RWPE2 (cell line): ENCODE measurements around the gene CACNA1D.

Source experiments
- ATAC-seq: fragments of 200-7000 bp; cut with Tn5 transposase; 3 replicates; pipeline ENCODE4 v1.9.1; 2021; ENCODE audit warnings: low read depth
- DNase-seq: peaks from one replicate; pipeline ENCODE4 v3.0.0-alpha.2; 2020; ENCODE audit warnings: low spot score
- H3K27ac ChIP-seq: fragments of 450-650 bp; 2 replicates; pipeline ENCODE4 v1.5.1; 2017; ENCODE audit warnings: mild to moderate bottlenecking; ENCODE audit not compliant: poor library complexity, severe bottlenecking
- H3K27me3 ChIP-seq: fragments of 250-450 bp; sonication (Bioruptor Pico); 2 replicates; pipeline ENCODE4 v1.5.1; 2021; ENCODE audit warnings: mild to moderate bottlenecking, moderate library complexity; ENCODE audit not compliant: insufficient read depth, poor library complexity, severe bottlenecking
- H3K36me3 ChIP-seq: fragments of 250-450 bp; sonication (Bioruptor Pico); 2 replicates; pipeline ENCODE4 v1.5.1; 2020; ENCODE audit warnings: low read depth, mild to moderate bottlenecking, moderate library complexity
- H3K4me1 ChIP-seq: fragments of 250-450 bp; sonication (Bioruptor Pico); 2 replicates; pipeline ENCODE4 v1.5.1; 2021; ENCODE audit warnings: mild to moderate bottlenecking, moderate library complexity; ENCODE audit not compliant: insufficient read depth, poor library complexity, severe bottlenecking
- H3K4me3 ChIP-seq: fragments of 250-450 bp; sonication (Bioruptor Pico); 2 replicates; pipeline ENCODE4 v1.5.1; 2021; ENCODE audit warnings: mild to moderate bottlenecking, moderate library complexity; ENCODE audit not compliant: severe bottlenecking
- H3K9me3 ChIP-seq: fragments of 250-450 bp; sonication (Bioruptor Pico); 2 replicates; pipeline ENCODE4 v1.5.1; 2021; ENCODE audit warnings: mild to moderate bottlenecking, moderate library complexity; ENCODE audit not compliant: severe bottlenecking
- CTCF ChIP-seq: fragments of 450-650 bp; IDR thresholded peaks from one replicate; pipeline ENCODE4 v1.5.1; 2017; ENCODE audit warnings: mild to moderate bottlenecking, moderate library complexity; ENCODE audit not compliant: poor library complexity, severe bottlenecking

The CACNA1D gene

GRCh38 chr3:53845881-53846133 is 351.4 kb downstream of the CACNA1D start:
- peaks cover 10% of the 10 kb centered on the region for H3K27me3 ChIP-seq
- H3K4me3 ChIP-seq, result peak overlapping the region; percentile 46
- no peaks in the 10 kb centered on the region for H3K9me3 ChIP-seq
- H3K36me3 ChIP-seq, result no peaks in the 10 kb centered on the region
- H3K27ac ChIP-seq, result no peak overlapping the region
- peak; percentile 16 for TF ChIP-seq CTCF
- no peaks in the 10 kb centered on the region for H3K4me1 ChIP-seq
- DNase-seq (no peak), ATAC-seq (no peak; the same call in 2 of the 3 replicates)

- TF ChIP-seq CTCF, result no peak
- Histone ChIP-seq H3K9me3 (no peaks in the 10 kb centered on the region), H3K4me3 (peak within 1 kb of the TSS; percentile 46), H3K36me3 (no peaks in the 10 kb centered on the region), H3K4me1 (no peaks in the 10 kb centered on the region), H3K27ac (no peak within 1 kb of the TSS), H3K27me3 (peaks cover 10% of the 10 kb centered on the region)
- no peak for DNase-seq
- ATAC-seq, result peak; percentile 78
Observed at GRCh38 chr3:53846134-53846850, 351.9 kb downstream of the CACNA1D start, which contains the start of the genes CHDH and IL17RB. Gene CHDH, minus strand, starts transcription at chr3:53846419. Its CDS starts 22,411 bp downstream, at chr3:53824008. Gene IL17RB, plus strand, starts transcription at chr3:53846568. Its CDS starts 21 bp downstream, at chr3:53846589.

GRCh38 chr3:53846851-53847155 is 352.4 kb downstream of the CACNA1D start:
- H3K36me3 ChIP-seq, result no peaks in the 10 kb centered on the region
- H3K4me3 ChIP-seq, result peak overlapping the region; percentile 46
- peaks cover 10% of the 10 kb centered on the region for H3K27me3 ChIP-seq
- no peak overlapping the region for H3K27ac ChIP-seq
- ATAC-seq (no peak), DNase-seq (no peak)
- no peaks in the 10 kb centered on the region for H3K9me3 ChIP-seq
- no peak for TF ChIP-seq CTCF
- no peaks in the 10 kb centered on the region for H3K4me1 ChIP-seq

GRCh38 chr3:53849916-53850315 is 355.5 kb downstream of the CACNA1D start:
- Histone ChIP-seq H3K9me3 (no peaks in the 10 kb centered on the region), H3K27me3 (peaks cover 10% of the 10 kb centered on the region), H3K4me3 (no peak overlapping the region), H3K36me3 (no peaks in the 10 kb centered on the region), H3K27ac (no peak overlapping the region), H3K4me1 (no peaks in the 10 kb centered on the region)
- ATAC-seq, result no peak
- DNase-seq, result no peak
- TF ChIP-seq CTCF, result no peak

- ATAC-seq (no peak), DNase-seq (no peak)
- peaks cover 10% of the 10 kb centered on the region for H3K27me3 ChIP-seq
- TF ChIP-seq CTCF, result no peak
- no peaks in the 10 kb centered on the region for H3K36me3 ChIP-seq
- no peak overlapping the region for H3K4me3 ChIP-seq
- no peak overlapping the region for H3K27ac ChIP-seq
- no peaks in the 10 kb centered on the region for H3K9me3 ChIP-seq
- no peaks in the 10 kb centered on the region for H3K4me1 ChIP-seq
Observed at GRCh38 chr3:53850895-53851294, 356.5 kb downstream of the CACNA1D start.
